Esophagus muscularis mucosa (tissue), 3 donors: ENCODE measurements around the gene CACFD1.

Source experiments
- EP300 ChIP-seq: sonication (generic); formaldehyde crosslinking; IDR thresholded peaks from one replicate; pipeline ENCODE4 v1.6.1; 2017; ENCODE audit warnings: antibody characterized with exemption
- POLR2A ChIP-seq: fragments of 450-650 bp; IDR thresholded peaks from one replicate; pipeline ENCODE4 v1.6.1; 2017; ENCODE audit warnings: antibody characterized with exemption, moderate library complexity, mild to moderate bottlenecking, low read depth
- POLR2AphosphoS5 ChIP-seq, 2 donors: sonication (generic); formaldehyde crosslinking; IDR thresholded peaks; one replicate each; pipeline ENCODE4 v1.6.1; 2017; ENCODE audit warnings: antibody characterized with exemption in 2 of 2

- no peak for TF ChIP-seq EP300
- TF ChIP-seq POLR2A, result no peak
- TF ChIP-seq POLR2AphosphoS5 (IDR thresholded peaks at IDR 0.05), result no peak
These were observed 17.2 kb downstream of the CACFD1 start for GRCh38 chr9:133476941-133477340.
